Measurements from ENCODE around the gene CADM2. TPM values are rescaled to one million over a fixed set of nuclear protein-coding genes. Genes with fewer than 3 reads are reported as not detected.

The CADM2 gene
- total RNA-seq, 1 experiment from 2014 or later: not detected

DNA sequence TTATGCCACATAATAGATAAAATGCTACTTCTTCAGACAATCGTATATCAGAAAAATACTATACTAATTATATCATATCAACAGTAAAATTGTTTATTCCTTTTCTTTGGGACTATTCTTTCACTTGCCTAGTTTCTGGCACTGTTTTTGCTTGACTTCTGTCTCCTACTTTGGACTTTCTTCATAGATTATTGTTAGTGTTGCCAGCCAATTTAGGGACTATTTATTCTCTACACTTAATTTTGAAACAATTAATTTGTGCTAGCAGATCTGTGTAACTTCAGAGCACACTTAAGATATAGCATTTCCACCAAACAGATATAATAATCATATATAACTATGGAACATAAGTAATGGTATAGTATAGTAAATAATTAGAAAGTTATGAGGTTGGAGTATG lies 305.6 kb downstream of the CADM2 start:
- CTCF ChIA-PET: no interaction called here
- no TSS peak for BruUV-seq (replicated peaks)
- H3K36me3 Mint-ChIP-seq (ENCODE audit: insufficient read depth, unreplicated experiment): no peaks in the 10 kb centered on the region

DNA sequence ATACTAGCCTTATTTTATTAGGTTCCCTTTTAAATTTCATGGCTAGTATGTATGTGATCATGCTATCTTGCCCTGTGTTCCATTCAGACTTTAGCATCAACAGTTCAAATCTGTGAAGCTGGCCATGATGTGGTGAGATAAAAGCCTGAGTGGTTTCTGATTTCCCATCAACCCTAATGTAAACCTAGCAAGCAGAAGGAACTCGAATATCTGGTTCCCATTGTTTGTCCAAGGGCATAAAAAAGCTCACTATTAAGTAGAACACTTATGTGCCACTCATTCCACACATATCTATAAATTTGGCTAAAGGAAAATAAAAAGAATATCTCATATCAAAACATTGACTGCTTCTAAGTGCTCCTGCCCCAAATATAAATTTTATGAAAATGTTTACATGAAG lies 311.7 kb downstream of the CADM2 start:
- H3K4me3 Mint-ChIP-seq (ENCODE audit: unreplicated experiment): no peak overlapping the region
- BruUV-seq (replicated peaks): no TSS peak
- TF ChIP-seq CTCF (IDR thresholded peaks at IDR 0.05; ENCODE audit: unreplicated experiment): no peak
- ChIA-PET POLR2A (no interaction called here), CTCF (no interaction called here)
- no peaks in the 10 kb centered on the region for H3K9me3 Mint-ChIP-seq (ENCODE audit: unreplicated experiment)
- no peaks in the 10 kb centered on the region for H3K36me3 Mint-ChIP-seq (ENCODE audit: insufficient read depth, unreplicated experiment)
- no peak overlapping the region for H3K27ac Mint-ChIP-seq (ENCODE audit: low read depth, unreplicated experiment)
- no peaks in the 10 kb centered on the region for H3K4me1 Mint-ChIP-seq (ENCODE audit: insufficient read depth, unreplicated experiment)
- intact Hi-C loops (cut with micrococcal nuclease): no loop called here
- peaks cover 26% of the 10 kb centered on the region for H3K27me3 Mint-ChIP-seq (ENCODE audit: insufficient read depth, unreplicated experiment)
- no peak for DNase-seq (ENCODE audit: unreplicated experiment)

More for the DNA sequence above, 305.6 kb downstream of the CADM2 start:
- Mint-ChIP-seq H3K9me3 (ENCODE audit: unreplicated experiment) (no peaks in the 10 kb centered on the region), H3K27me3 (ENCODE audit: insufficient read depth, unreplicated experiment) (peaks cover 75% of the 10 kb centered on the region), H3K27ac (ENCODE audit: low read depth, unreplicated experiment) (no peak overlapping the region), H3K4me3 (ENCODE audit: unreplicated experiment) (no peak overlapping the region), H3K4me1 (ENCODE audit: insufficient read depth, unreplicated experiment) (no peaks in the 10 kb centered on the region)
- intact Hi-C loops (cut with micrococcal nuclease): no loop called here
- POLR2A ChIA-PET: no interaction called here
- no peak for TF ChIP-seq CTCF (IDR thresholded peaks at IDR 0.05; ENCODE audit: unreplicated experiment)
- DNase-seq (ENCODE audit: unreplicated experiment): no peak

- no peak for DNase-seq (ENCODE audit: unreplicated experiment)
- no peak for TF ChIP-seq CTCF (IDR thresholded peaks at IDR 0.05; ENCODE audit: unreplicated experiment)
- CTCF ChIA-PET: no interaction called here
- BruUV-seq (replicated peaks): no TSS peak
- Mint-ChIP-seq H3K9me3 (ENCODE audit: unreplicated experiment) (no peaks in the 10 kb centered on the region), H3K27me3 (ENCODE audit: insufficient read depth, unreplicated experiment) (peaks cover 13% of the 10 kb centered on the region), H3K4me1 (ENCODE audit: insufficient read depth, unreplicated experiment) (no peaks in the 10 kb centered on the region), H3K36me3 (ENCODE audit: insufficient read depth, unreplicated experiment) (no peaks in the 10 kb centered on the region), H3K27ac (ENCODE audit: low read depth, unreplicated experiment) (no peak overlapping the region), H3K4me3 (ENCODE audit: unreplicated experiment) (no peak overlapping the region)
- POLR2A ChIA-PET: no interaction called here
- intact Hi-C loops (cut with micrococcal nuclease): no loop called here
Measured at GRCh38 chr3:85271911-85272310, 313.1 kb downstream of the CADM2 start.

DNA sequence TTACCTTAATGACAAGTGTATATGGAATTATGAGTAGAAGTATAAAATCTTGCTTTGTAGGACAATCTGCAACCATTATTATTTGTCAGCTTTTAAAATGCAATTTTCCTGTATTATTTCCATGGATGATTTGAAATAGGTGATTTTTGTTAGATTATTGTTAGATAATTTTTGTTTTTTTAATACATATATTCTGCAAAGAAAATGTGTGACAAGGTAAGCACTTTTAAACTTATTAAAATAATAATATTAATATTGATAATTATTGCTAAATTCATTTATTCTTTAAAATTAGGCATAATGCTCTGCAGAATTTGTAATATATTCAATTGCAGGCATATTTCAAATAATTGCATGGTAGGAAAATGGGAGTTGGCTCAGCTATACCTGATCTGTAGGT lies 329.5 kb downstream of the CADM2 start:
- TF ChIP-seq CTCF (IDR thresholded peaks at IDR 0.05; ENCODE audit: unreplicated experiment): no peak
- Mint-ChIP-seq H3K4me3 (ENCODE audit: unreplicated experiment) (no peak overlapping the region), H3K36me3 (ENCODE audit: insufficient read depth, unreplicated experiment) (no peaks in the 10 kb centered on the region), H3K27me3 (ENCODE audit: insufficient read depth, unreplicated experiment) (peaks cover 44% of the 10 kb centered on the region), H3K27ac (ENCODE audit: low read depth, unreplicated experiment) (no peak overlapping the region), H3K4me1 (ENCODE audit: insufficient read depth, unreplicated experiment) (no peaks in the 10 kb centered on the region), H3K9me3 (ENCODE audit: unreplicated experiment) (no peaks in the 10 kb centered on the region)
- ChIA-PET CTCF (no interaction called here), POLR2A (no interaction called here)
- BruUV-seq (replicated peaks): no TSS peak
- no peak for DNase-seq (ENCODE audit: unreplicated experiment)
- intact Hi-C loops (cut with micrococcal nuclease): no loop called here

Data from MCF 10A (cell line).